Aorta (tissue), 5 donors: ENCODE measurements around the gene SLMAP. TPM values are rescaled to one million over a fixed set of nuclear protein-coding genes. Genes with fewer than 3 reads are reported as not detected.

ENCODE experiments used
- ATAC-seq: fragments of 200-7000 bp; cut with Tn5 transposase; one replicate; pipeline ENCODE4 v1.9.1; 2022; ENCODE audit warnings: moderate library complexity; ENCODE audit not compliant: low FRiP score
- DNase-seq, 2 donors: peaks; one replicate each; pipeline ENCODE4 v3.0.0-alpha.2; 2020
- H3K27ac ChIP-seq, 2 donors: one replicate each; pipeline ENCODE4 v1.5.1; 2013; ENCODE audit warnings: low read length in 2 of 2, mild to moderate bottlenecking in 2 of 2, moderate library complexity in 2 of 2, control low read depth in 1 of 2, inconsistent platforms in 1 of 2, low read depth in 1 of 2
- H3K27me3 ChIP-seq, 2 donors: one replicate each; pipeline ENCODE4 v1.6.1; 2013; ENCODE audit warnings: control low read depth in 1 of 2, low read length in 1 of 2, mild to moderate bottlenecking in 1 of 2, moderate library complexity in 1 of 2; ENCODE audit not compliant: insufficient read depth in 2 of 2, control insufficient read depth in 1 of 2
- H3K36me3 ChIP-seq, 2 donors: one replicate each; pipeline ENCODE4 v1.6.1; 2013; ENCODE audit warnings: control low read depth in 1 of 2, low read length in 1 of 2, mild to moderate bottlenecking in 1 of 2; ENCODE audit not compliant: insufficient read depth in 2 of 2, control insufficient read depth in 1 of 2
- H3K4me1 ChIP-seq, 2 donors: one replicate each; pipeline ENCODE4 v1.6.1; 2013; ENCODE audit warnings: low read length in 2 of 2, control low read depth in 1 of 2, mild to moderate bottlenecking in 1 of 2, moderate library complexity in 1 of 2; ENCODE audit not compliant: insufficient read depth in 2 of 2, control insufficient read depth in 1 of 2
- H3K4me3 ChIP-seq, 2 donors: one replicate each; pipeline ENCODE4 v1.5.1; 2013; ENCODE audit warnings: low read length in 2 of 2, control low read depth in 1 of 2, mild to moderate bottlenecking in 1 of 2
- H3K9me3 ChIP-seq: one replicate; pipeline ENCODE4 v1.6.1; 2013; ENCODE audit warnings: mild to moderate bottlenecking, low read length; ENCODE audit not compliant: control insufficient read depth
- WGBS, 2 donors: extraction: QIAGEN DNeasy Blood & Tissue Kit; methylation state at CpG; one replicate each; pipeline ENCODE4 v1.1.7; 2013; 5-methylcytosine and 5-hydroxymethylcytosine counted together
- intact Hi-C, 2 donors: fragments of 100-400 bp; cut with DNase I; formaldehyde crosslinking; loops; one replicate each; pipeline versions ENCODE4 v1.14.2 to v1.15.0; 2022
- polyA plus RNA-seq, 2 donors: library from polyadenylated mRNA; stranded (reverse); fragments of 200-250 nt; gene quantifications; one replicate each; pipeline ENCODE4 v1.2.3, GENCODE V29; 2013
- total RNA-seq, 2 donors: library from RNA; stranded (reverse); fragmentation: NEBNext Ultra II Directional; extraction: Animal tissue kit (Norgen Biotek cat#: 25700); gene quantifications; one replicate each; pipeline ENCODE4 v1.2.1, GENCODE V29; 2021
- donor health status: healthy with polysubstance abuse.
- donor health status: Bipolar disorder and iron deficiency.
- donor health status: DM: no; HTN: no; CAD: no.
- donor health status: DM: no; HTN: no; CAD: no.
- donor health status: DM: yes; HTN: yes; CAD: no.

SLMAP gene
- total and polyA plus RNA-seq, 4 donors = 81.4 to 546 (median 170) TPM

GRCh38 chr3:57952208-57952631 is 196.1 kb downstream of the SLMAP start:
- peaks cover 0 to 6% of the 10 kb centered on the region in 2 donors for H3K4me1 ChIP-seq
- WGBS, 2 donors = 6 to 9% methylated on average over 4 of the region's 4 CpGs
- DNase-seq (peak; percentile 84 to 94), ATAC-seq (peak; percentile 89)
- intact Hi-C loops = no loop called here
- no peaks in the 10 kb centered on the region for H3K9me3 ChIP-seq
- H3K36me3 ChIP-seq = no peaks in the 10 kb centered on the region
- H3K4me3 ChIP-seq = no peak overlapping the region
- peak overlapping the region; percentile 95 to 98 for H3K27ac ChIP-seq
- H3K27me3 ChIP-seq = no peaks in the 10 kb centered on the region

GRCh38 chr3:57952651-57953050 is 196.5 kb downstream of the SLMAP start:
- ATAC-seq (no peak), DNase-seq (peak in 1 of 2 donors; percentile 13)
- intact Hi-C loops = no loop called here
- Histone ChIP-seq H3K27ac (peak overlapping the region; percentile 83 to 88), H3K4me3 (no peak overlapping the region), H3K27me3 (no peaks in the 10 kb centered on the region), H3K36me3 (no peaks in the 10 kb centered on the region), H3K9me3 (no peaks in the 10 kb centered on the region), H3K4me1 (peaks cover 0 to 6% of the 10 kb centered on the region in 2 donors)
- 78 to 80% methylated on average over 5 of the region's 5 CpGs for WGBS, 2 donors

- DNase-seq = peak in 1 of 2 donors; percentile 59
- no peaks in the 10 kb centered on the region for H3K27me3 ChIP-seq
- no peak overlapping the region for H3K4me3 ChIP-seq
- peaks cover 0 to 6% of the 10 kb centered on the region in 2 donors for H3K4me1 ChIP-seq
- no peak for ATAC-seq
- WGBS, 2 donors = 84 to 91% methylated on average over 7 of the region's 7 CpGs
- H3K9me3 ChIP-seq = no peaks in the 10 kb centered on the region
- H3K36me3 ChIP-seq = no peaks in the 10 kb centered on the region
- intact Hi-C loops = no loop called here
- no peak overlapping the region for H3K27ac ChIP-seq
Observed at GRCh38 chr3:57953576-57953975, 197.5 kb downstream of the SLMAP start.

DNA sequence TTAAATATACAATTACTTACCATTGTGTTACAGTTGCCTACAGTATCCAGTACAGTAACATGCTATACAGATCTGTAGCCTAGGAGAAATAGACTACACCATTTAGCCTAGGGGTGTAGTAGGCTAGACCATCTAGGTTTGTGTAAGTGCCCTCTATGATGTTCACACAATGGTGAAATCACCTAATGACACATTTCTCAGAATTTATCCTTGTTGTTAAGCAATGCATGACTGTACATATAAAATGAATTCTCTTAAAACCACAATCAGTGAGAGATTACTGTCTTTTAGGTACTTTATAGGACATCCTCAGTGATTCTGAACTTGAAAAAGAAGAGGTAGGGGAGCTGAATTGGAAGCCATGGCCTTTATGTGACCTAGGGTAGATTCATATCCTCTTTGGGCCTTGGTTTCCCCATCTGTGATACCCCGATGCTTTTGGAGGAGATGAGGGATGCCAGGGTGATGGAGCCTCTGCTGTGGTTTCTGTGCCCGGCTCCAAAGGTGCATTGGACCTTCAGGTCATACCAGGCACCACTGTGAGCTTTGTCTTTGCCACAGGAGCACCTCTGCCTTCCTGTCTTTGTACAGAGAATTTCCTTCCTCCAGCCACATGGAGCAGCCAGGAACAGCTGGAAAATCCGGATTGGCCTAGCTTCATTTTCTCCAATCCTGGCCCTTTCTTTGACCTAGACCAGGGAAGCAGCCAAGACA is 200.2 kb downstream of the SLMAP start:
- no peak overlapping the region for H3K27ac ChIP-seq
- no peaks in the 10 kb centered on the region for H3K27me3 ChIP-seq
- 89 to 91% methylated on average over 3 of the region's 3 CpGs for WGBS, 2 donors
- H3K4me1 ChIP-seq = peaks cover 0 to 2% of the 10 kb centered on the region in 2 donors
- DNase-seq (no peak), ATAC-seq (no peak)
- H3K9me3 ChIP-seq = no peaks in the 10 kb centered on the region
- no peak overlapping the region for H3K4me3 ChIP-seq
- intact Hi-C loops = no loop called here
- H3K36me3 ChIP-seq = no peaks in the 10 kb centered on the region

DNA sequence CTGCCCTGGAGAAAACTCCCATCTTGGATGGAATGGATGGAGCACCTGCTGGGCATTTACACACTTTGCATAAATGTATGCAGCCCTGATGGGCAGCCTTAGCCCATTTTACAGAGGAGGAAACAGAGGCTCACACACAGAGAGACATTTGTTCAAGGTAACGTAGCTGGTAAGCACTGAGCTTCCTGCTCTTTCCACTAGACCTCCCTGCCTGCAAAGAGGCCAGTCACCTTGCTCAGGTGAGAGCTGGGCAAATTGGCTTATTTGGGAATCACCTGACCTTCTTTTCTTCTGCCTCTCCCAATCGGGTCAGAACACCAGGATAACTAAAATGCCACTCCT is 200.7 kb downstream of the SLMAP start:
- DNase-seq (no peak), ATAC-seq (no peak)
- H3K4me1 ChIP-seq = peaks cover 0 to 2% of the 10 kb centered on the region in 2 donors
- no peaks in the 10 kb centered on the region for H3K36me3 ChIP-seq
- H3K4me3 ChIP-seq = no peak overlapping the region
- 88 to 90% methylated on average over 2 of the region's 2 CpGs for WGBS, 2 donors
- no peaks in the 10 kb centered on the region for H3K27me3 ChIP-seq
- no peaks in the 10 kb centered on the region for H3K9me3 ChIP-seq
- intact Hi-C loops = no loop called here
- H3K27ac ChIP-seq = no peak overlapping the region

- Histone ChIP-seq H3K27me3 (no peaks in the 10 kb centered on the region), H3K9me3 (no peaks in the 10 kb centered on the region), H3K36me3 (no peaks in the 10 kb centered on the region), H3K4me1 (no peaks in the 10 kb centered on the region), H3K4me3 (no peak overlapping the region), H3K27ac (no peak overlapping the region)
- 86 to 89% methylated on average over 1 of the region's 1 CpG for WGBS, 2 donors
- DNase-seq (no peak), ATAC-seq (no peak)
- intact Hi-C loops = no loop called here
Observed at GRCh38 chr3:57957824-57958223, 201.7 kb downstream of the SLMAP start.

DNA sequence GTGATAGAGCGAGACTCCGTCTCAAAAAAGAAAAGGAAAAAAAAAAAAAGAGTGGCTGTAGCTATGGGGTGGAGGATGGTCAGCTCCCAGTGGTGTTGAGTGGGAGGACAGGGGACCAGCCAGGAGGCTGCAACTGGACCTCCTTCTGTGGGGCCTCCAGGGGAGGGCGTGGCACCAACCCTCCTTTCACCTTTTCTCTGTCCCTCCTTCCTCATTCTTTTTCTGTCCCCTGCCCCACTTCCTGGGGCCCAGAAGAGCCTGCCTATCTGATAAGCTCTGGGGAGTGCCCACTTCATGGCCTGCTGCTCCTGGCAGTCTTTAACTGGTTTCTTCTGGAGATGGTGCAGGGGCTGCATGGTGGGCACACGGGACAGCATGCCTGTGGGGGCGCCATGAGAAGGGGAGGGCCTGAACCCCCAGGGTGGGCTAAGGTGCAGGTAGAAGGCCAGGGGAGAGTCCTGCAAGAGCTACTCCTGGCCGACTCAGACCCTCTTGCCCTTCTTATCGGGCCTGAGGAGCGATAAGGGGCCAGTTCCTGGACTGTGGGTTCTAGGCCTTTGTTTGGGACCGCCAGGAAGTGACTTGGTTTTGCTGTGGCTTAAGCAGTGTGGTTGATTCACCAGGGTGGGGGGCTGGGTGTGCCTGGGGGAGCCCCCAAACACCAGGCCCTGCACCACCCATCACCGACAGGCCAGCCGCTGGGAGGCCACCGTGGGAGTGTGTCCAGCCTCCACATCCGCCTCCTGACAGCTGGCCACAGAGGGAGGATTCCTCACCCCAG is 202.7 kb downstream of the SLMAP start:
- WGBS, 2 donors = 94 to 96% methylated on average over 13 of the region's 13 CpGs
- Histone ChIP-seq H3K27me3 (no peaks in the 10 kb centered on the region), H3K36me3 (no peaks in the 10 kb centered on the region), H3K27ac (no peak overlapping the region), H3K4me1 (no peaks in the 10 kb centered on the region), H3K4me3 (no peak overlapping the region), H3K9me3 (no peaks in the 10 kb centered on the region)
- DNase-seq (peak in 1 of 2 donors; percentile 62), ATAC-seq (peak; percentile 49)
- intact Hi-C loops = no loop called here

DNA sequence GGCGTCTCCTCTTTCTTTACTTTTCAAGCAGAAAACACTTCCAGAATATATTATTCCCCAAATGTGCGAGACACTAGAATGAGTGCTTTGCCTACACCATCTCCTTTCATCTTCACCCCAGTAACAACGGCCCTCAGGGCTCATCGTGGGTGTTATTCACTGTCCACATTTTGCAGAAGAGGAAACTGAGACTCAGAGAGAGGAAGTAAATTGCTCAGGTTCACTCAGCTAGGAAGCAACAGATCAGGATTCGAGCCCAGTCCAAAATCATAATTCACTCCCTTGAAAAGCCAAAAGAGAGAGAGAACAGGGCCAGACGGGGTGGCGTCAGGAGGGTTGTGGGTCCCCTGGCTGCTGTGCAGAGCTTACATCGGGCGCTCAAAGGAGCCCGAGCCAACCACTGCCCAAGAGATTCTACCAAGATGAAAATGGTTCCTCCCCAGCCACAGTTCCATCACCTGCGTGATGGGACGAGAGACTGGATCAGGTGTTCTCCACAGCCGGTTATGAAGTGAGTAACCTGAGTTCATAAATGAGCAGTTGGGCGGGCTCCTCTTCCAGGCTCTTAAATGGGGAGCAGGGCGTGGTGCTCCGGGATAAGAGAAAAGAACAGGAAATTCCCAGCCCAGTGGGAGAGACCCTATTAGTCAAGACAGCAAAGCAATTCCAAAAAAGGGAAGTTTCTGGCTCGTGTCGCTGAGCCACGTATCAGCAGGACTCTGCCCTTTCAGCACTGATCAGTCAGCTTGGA is 203.5 kb downstream of the SLMAP start:
- peak; percentile 51 for ATAC-seq
- peak in 1 of 2 donors; percentile 63 for DNase-seq
- H3K27ac ChIP-seq = no peak overlapping the region
- H3K4me3 ChIP-seq = no peak overlapping the region
- no peaks in the 10 kb centered on the region for H3K27me3 ChIP-seq
- intact Hi-C loops = no loop called here
- WGBS, 2 donors = 62 to 74% methylated on average over 19 of the region's 19 CpGs
- no peaks in the 10 kb centered on the region for H3K4me1 ChIP-seq
- H3K36me3 ChIP-seq = no peaks in the 10 kb centered on the region
- no peaks in the 10 kb centered on the region for H3K9me3 ChIP-seq
